ENCODE data around the gene BLOC1S6.
A peak's percentile ranks its signal among the peaks of the same experiment; 100 is the strongest.

Gene BLOC1S6

GRCh38 chr15:45635191-45635638, 48.0 kb downstream of the BLOC1S6 start:
- Histone ChIP-seq H3K27me3 (no peaks in the 10 kb centered on the region), H3K4me1 (peaks cover 5 to 60% (median 34%) of the 10 kb centered on the region in 4 donors), H3K36me3 (no peaks in the 10 kb centered on the region), H3K27ac (peak overlapping the region; percentile 93 to 96), H3K4me3 (peak overlapping the region; percentile 70 to 86), H3K9me3 (no peaks in the 10 kb centered on the region)
- intact Hi-C loops (cut with DNase I; ENCODE audit: low total_unique reads), result no loop called here
- TF ChIP-seq, protein P1, sequence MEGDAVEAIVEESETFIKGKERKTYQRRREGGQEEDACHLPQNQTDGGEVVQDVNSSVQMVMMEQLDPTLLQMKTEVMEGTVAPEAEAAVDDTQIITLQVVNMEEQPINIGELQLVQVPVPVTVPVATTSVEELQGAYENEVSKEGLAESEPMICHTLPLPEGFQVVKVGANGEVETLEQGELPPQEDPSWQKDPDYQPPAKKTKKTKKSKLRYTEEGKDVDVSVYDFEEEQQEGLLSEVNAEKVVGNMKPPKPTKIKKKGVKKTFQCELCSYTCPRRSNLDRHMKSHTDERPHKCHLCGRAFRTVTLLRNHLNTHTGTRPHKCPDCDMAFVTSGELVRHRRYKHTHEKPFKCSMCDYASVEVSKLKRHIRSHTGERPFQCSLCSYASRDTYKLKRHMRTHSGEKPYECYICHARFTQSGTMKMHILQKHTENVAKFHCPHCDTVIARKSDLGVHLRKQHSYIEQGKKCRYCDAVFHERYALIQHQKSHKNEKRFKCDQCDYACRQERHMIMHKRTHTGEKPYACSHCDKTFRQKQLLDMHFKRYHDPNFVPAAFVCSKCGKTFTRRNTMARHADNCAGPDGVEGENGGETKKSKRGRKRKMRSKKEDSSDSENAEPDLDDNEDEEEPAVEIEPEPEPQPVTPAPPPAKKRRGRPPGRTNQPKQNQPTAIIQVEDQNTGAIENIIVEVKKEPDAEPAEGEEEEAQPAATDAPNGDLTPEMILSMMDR (IDR thresholded peaks at IDR 0.05), result peak in 1 of 2 experiments; percentile 57
- peak; percentile 68 to 85 for DNase-seq

GRCh38 chr15:45635763-45636292, 48.6 kb downstream of the BLOC1S6 start:
- peak overlapping the region; percentile 70 to 86 for H3K4me3 ChIP-seq
- TF ChIP-seq, protein P1 (IDR thresholded peaks at IDR 0.05), result no peak

GRCh38 chr15:45637141-45637540, 50.0 kb downstream of the BLOC1S6 start:
- DNase-seq, result no peak
- peaks cover 5 to 68% (median 45%) of the 10 kb centered on the region in 4 donors for H3K4me1 ChIP-seq
- no peaks in the 10 kb centered on the region for H3K9me3 ChIP-seq
- H3K4me3 ChIP-seq, result peak overlapping the region; percentile 14 to 28
- peak overlapping the region; percentile 77 to 83 for H3K27ac ChIP-seq
- TF ChIP-seq, protein P1 (IDR thresholded peaks at IDR 0.05), result no peak
- no peaks in the 10 kb centered on the region for H3K27me3 ChIP-seq
- intact Hi-C loops (cut with DNase I; ENCODE audit: low total_unique reads), result no loop called here
- H3K36me3 ChIP-seq, result no peaks in the 10 kb centered on the region

More at GRCh38 chr15:45635763-45636292, 48.6 kb downstream of the BLOC1S6 start:
- Histone ChIP-seq H3K4me1 (peaks cover 5 to 66% (median 40%) of the 10 kb centered on the region in 4 donors), H3K27ac (peak overlapping the region; percentile 93 to 96), H3K27me3 (no peaks in the 10 kb centered on the region), H3K36me3 (no peaks in the 10 kb centered on the region), H3K9me3 (no peaks in the 10 kb centered on the region)
- intact Hi-C loops (cut with DNase I; ENCODE audit: low total_unique reads), result no loop called here
- DNase-seq, result no peak

- TF ChIP-seq, protein P1 (IDR thresholded peaks at IDR 0.05), result no peak
- peak overlapping the region; percentile 14 to 28 for H3K4me3 ChIP-seq
- no peaks in the 10 kb centered on the region for H3K9me3 ChIP-seq
- intact Hi-C loops (cut with DNase I; ENCODE audit: low total_unique reads), result no loop called here
- no peaks in the 10 kb centered on the region for H3K36me3 ChIP-seq
- no peaks in the 10 kb centered on the region for H3K27me3 ChIP-seq
- peak overlapping the region; percentile 77 to 83 for H3K27ac ChIP-seq
- peak in 1 of 2 donors; percentile 59 for DNase-seq
- H3K4me1 ChIP-seq, result peaks cover 5 to 72% (median 50%) of the 10 kb centered on the region in 4 donors
Observed at GRCh38 chr15:45637552-45638033, 50.4 kb downstream of the BLOC1S6 start.

GRCh38 chr15:45640616-45641015, 53.4 kb downstream of the BLOC1S6 start:
- intact Hi-C loops (cut with DNase I; ENCODE audit: low total_unique reads), result loop anchor here (10.0 kb wide), 1 partner anchor 476 kb away; no protein-coding TSS in a partner anchor

More at GRCh38 chr15:45640616-45641015, 53.4 kb downstream of the BLOC1S6 start:
- H3K9me3 ChIP-seq, result no peaks in the 10 kb centered on the region
- no peaks in the 10 kb centered on the region for H3K27me3 ChIP-seq
- H3K4me3 ChIP-seq, result no peak overlapping the region
- peak overlapping the region; percentile 46 to 60 for H3K27ac ChIP-seq
- peaks cover 5 to 90% (median 64%) of the 10 kb centered on the region in 4 donors for H3K4me1 ChIP-seq
- no peak for DNase-seq
- no peaks in the 10 kb centered on the region for H3K36me3 ChIP-seq
- TF ChIP-seq, protein P1 (IDR thresholded peaks at IDR 0.05), result no peak

Measured in tibial artery (tissue), 4 donors.